ENCODE data around the gene C8A. TPM values are rescaled to one million over a fixed set of nuclear protein-coding genes. Genes with fewer than 3 reads are reported as not detected.

The C8A gene
- total and polyA plus RNA-seq, 2 of the 8 experiments (the other 6 are each of a cell fraction or from before 2014, with no cell fraction given), result not detected

- Histone ChIP-seq H3K4me3 (ENCODE audit: extremely low read depth in 1 of 4, insufficient read depth in 2 of 4, low read depth in 3 of 4, low read length in 4 of 4) (no peak overlapping the region), H3K56ac (replicated peaks; ENCODE audit: insufficient read length, low read depth, low read length) (no peak overlapping the region), H2BK120ac (replicated peaks; ENCODE audit: low read depth, low read length) (no peak overlapping the region), H4K91ac (replicated peaks; ENCODE audit: insufficient read length, low read length) (no peak overlapping the region), H3K9ac (replicated peaks in 1 of 4; ENCODE audit: extremely low read depth in 1 of 4, low read depth in 3 of 4, low read length in 3 of 4) (no peak overlapping the region), H3K14ac (ENCODE audit: insufficient read length) (no peak overlapping the region), H2BK15ac (ENCODE audit: low read length) (no peak overlapping the region), H3K4ac (replicated peaks; ENCODE audit: insufficient read length, low read depth, low read length) (no peak overlapping the region), H2AFZ (ENCODE audit: low read length) (no peak overlapping the region), H3K23ac (ENCODE audit: insufficient read length) (no peak overlapping the region), H2BK20ac (ENCODE audit: low read length) (no peak overlapping the region), H3K4me2 (ENCODE audit: insufficient read depth in 1 of 2, low read depth in 2 of 2, low read length in 2 of 2) (no peak overlapping the region), H2BK12ac (ENCODE audit: low read depth, low read length) (no peak overlapping the region), H3K36me3 (ENCODE audit: control insufficient read depth in 2 of 4, insufficient read depth in 4 of 4, low read length in 3 of 4) (no peaks in the 10 kb centered on the region), H4K5ac (ENCODE audit: insufficient read length, low read depth, low read length) (no peak overlapping the region), H3K18ac (ENCODE audit: extremely low read depth, low read length) (no peak overlapping the region), H4K20me1 (replicated peaks in 1 of 2; ENCODE audit: control insufficient read depth in 1 of 2, insufficient read depth in 2 of 2, low read length in 2 of 2) (no peaks in the 10 kb centered on the region), H3K4me1 (replicated peaks in 1 of 4; ENCODE audit: control insufficient read depth in 3 of 4, insufficient read depth in 4 of 4, low read length in 3 of 4) (no peaks in the 10 kb centered on the region), H3K79me1 (ENCODE audit: low read depth, low read length) (no peaks in the 10 kb centered on the region), H3K9me3 (ENCODE audit: insufficient read depth in 2 of 2, low read depth in 1 of 2, low read length in 1 of 2) (no peaks in the 10 kb centered on the region), H3K27me3 (replicated peaks in 1 of 4; ENCODE audit: control insufficient read depth in 3 of 4, extremely low read depth in 1 of 4, insufficient read depth in 3 of 4, low read length in 3 of 4) (no peaks in the 10 kb centered on the region), H3K27ac (ENCODE audit: low read depth, low read length) (no peak overlapping the region), H3K23me2 (ENCODE audit: low read depth, low read length) (no peaks in the 10 kb centered on the region), H2AK5ac (ENCODE audit: low read depth, low read length) (no peak overlapping the region), H2BK5ac (ENCODE audit: low read depth, low read length) (no peak overlapping the region), H3K79me2 (ENCODE audit: control insufficient read depth in 1 of 2, insufficient read depth in 2 of 2, low read length in 2 of 2) (no peaks in the 10 kb centered on the region), H4K8ac (ENCODE audit: extremely low read depth, insufficient read depth, low read length) (no peak overlapping the region)
- CTCF ChIA-PET (ENCODE audit: partially characterized antibody), result interaction anchor here (0.7 to 10.8 kb wide), 10 partner anchors 10 to 534 kb away, joined by 3 to 193 read pairs (median 3); partner anchors contain the start of genes C8A and C8B
- FAIRE-seq, result no peak
- no peak for DNase-seq (ENCODE audit: low read depth in 1 of 2, low spot score in 2 of 2)
- 93% methylated on average over 4 of the region's 4 CpGs; no CpG with 5 or more reads in 1 of the 2 experiments for WGBS, 2 experiments (ENCODE audit: extremely low coverage in 1 of 2, insufficient coverage in 1 of 2, insufficient read length in 1 of 2, insufficient replicate concordance in 2 of 2, low coverage in 1 of 2, low lambda C conversion rate in 2 of 2, missing lambda C conversion rate in 1 of 2)
- POLR2A ChIA-PET (ENCODE audit: partially characterized antibody), result no interaction called here
- TF ChIP-seq CHD1 (IDR thresholded peaks at IDR 0.05; ENCODE audit: low read depth, low read length), result no peak
- no peak for TF ChIP-seq USF2 (IDR thresholded peaks at IDR 0.05; ENCODE audit: low read length)
- no peak for TF ChIP-seq BACH1 (IDR thresholded peaks at IDR 0.05; ENCODE audit: low read length)
- no peak for TF ChIP-seq NANOG (IDR thresholded peaks at IDR 0.05; ENCODE audit: insufficient read depth, low read depth, low read length, poor library complexity, severe bottlenecking)
- TF ChIP-seq POLR2A (IDR thresholded peaks at IDR 0.05; ENCODE audit: control extremely low read depth in 1 of 2, low read depth in 2 of 2, low read length in 2 of 2), result no peak
- TF ChIP-seq EZH2 (IDR thresholded peaks at IDR 0.05; ENCODE audit: low read depth, low read length, severe bottlenecking), result no peak
- TF ChIP-seq GABPA (IDR thresholded peaks at IDR 0.05; ENCODE audit: borderline replicate concordance, insufficient read depth, low read length), result no peak
- no peak for TF ChIP-seq EGR1 (IDR thresholded peaks at IDR 0.05; ENCODE audit: borderline replicate concordance, low read depth, low read length)
- no peak for TF ChIP-seq CTCF (IDR thresholded peaks at IDR 0.05; ENCODE audit: control extremely low read depth in 1 of 3, insufficient read depth in 1 of 3, low read depth in 1 of 3, low read length in 3 of 3)
- no peak for TF ChIP-seq SP4 (IDR thresholded peaks at IDR 0.05; ENCODE audit: low read length)
- no peak for TF ChIP-seq ASH2L (IDR thresholded peaks at IDR 0.05; ENCODE audit: low read length)
- no peak for TF ChIP-seq SUZ12 (IDR thresholded peaks at IDR 0.05; ENCODE audit: low read length)
Observed at GRCh38 chr1:56833088-56833487, 21.5 kb upstream of the C8A start.

All from H1 (cell line).